NK-92 (cell line): ENCODE results near the gene PIK3R1.
"Not testable (repeated sequence)": the region's sequence is repeated elsewhere in the genome, so short reads cannot be mapped to it uniquely, and the experiment has no call there.

Source experiments
- DNase-seq: peaks from one replicate; lab custom pipeline; 2025; ENCODE audit not compliant: unreplicated experiment; lab: John Stamatoyannopoulos, UW

PIK3R1 gene

DNA sequence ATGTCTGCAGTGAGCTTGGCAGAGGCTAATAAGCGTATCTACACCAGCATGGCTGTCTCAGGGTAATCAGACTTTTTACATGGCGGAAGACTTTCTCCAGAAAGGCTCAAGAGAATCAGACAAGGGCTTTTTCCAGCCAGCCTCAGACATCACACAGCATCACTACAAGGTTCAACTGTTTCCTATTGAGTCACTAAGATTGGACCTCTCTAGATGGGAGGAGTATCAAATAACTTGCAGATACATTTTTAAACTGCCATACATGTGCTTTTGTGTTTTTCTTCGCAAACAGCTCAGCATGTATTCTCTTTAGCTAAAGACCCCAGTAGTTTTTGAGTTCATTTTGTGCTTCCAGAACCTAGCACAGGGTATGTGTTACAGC, 22.9 kb upstream of the PIK3R1 start:
- no peak for DNase-seq

GRCh38 chr5:68193481-68194036, 22.0 kb upstream of the PIK3R1 start:
- no peak for DNase-seq

DNA sequence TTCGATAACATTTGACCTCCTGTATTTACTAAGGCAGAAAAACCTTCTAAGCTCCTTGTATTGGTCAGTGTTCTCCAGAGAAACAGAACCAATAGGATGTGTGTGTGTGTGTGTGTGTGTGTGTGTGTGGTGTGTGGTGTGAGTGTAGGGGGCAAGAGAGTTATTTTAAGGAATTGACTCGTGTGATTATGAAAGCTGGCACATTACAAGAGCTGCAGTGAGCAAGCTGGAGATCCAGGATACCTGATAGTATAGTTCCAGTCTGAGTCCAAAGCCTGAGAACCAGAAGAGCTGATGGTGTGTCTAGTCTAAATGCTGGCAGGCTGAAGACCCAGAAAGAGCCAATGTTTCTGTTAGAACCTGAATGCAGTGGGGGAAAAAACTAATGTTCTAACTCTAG, 21.2 kb upstream of the PIK3R1 start:
- DNase-seq: no peak

DNA sequence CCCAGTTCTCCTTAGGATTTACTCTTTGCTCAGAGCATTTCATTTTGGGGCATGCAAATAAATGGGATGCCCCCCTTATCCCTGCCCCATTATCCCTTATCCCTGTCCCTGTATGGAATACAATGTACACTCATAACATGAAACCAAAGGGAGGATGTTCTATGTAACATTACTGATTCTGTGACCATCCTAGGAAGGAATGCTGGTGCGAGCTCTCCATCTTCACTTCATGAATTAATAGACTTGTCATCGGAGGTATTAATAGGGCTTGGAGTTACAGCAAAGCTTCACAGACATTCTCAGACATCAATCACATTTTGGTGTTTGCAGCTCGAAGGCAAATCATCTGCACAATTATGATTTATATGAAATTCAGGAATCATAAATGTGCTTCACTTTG, 20.4 kb upstream of the PIK3R1 start:
- DNase-seq: no peak

- no peak for DNase-seq
Measured at GRCh38 chr5:68196876-68197275, 18.7 kb upstream of the PIK3R1 start.

- DNase-seq: no peak
Measured at GRCh38 chr5:68200288-68200687, 15.3 kb upstream of the PIK3R1 start.

- DNase-seq: not testable (repeated sequence)
Measured at GRCh38 chr5:68210654-68211053, 4.9 kb upstream of the PIK3R1 start.

DNA sequence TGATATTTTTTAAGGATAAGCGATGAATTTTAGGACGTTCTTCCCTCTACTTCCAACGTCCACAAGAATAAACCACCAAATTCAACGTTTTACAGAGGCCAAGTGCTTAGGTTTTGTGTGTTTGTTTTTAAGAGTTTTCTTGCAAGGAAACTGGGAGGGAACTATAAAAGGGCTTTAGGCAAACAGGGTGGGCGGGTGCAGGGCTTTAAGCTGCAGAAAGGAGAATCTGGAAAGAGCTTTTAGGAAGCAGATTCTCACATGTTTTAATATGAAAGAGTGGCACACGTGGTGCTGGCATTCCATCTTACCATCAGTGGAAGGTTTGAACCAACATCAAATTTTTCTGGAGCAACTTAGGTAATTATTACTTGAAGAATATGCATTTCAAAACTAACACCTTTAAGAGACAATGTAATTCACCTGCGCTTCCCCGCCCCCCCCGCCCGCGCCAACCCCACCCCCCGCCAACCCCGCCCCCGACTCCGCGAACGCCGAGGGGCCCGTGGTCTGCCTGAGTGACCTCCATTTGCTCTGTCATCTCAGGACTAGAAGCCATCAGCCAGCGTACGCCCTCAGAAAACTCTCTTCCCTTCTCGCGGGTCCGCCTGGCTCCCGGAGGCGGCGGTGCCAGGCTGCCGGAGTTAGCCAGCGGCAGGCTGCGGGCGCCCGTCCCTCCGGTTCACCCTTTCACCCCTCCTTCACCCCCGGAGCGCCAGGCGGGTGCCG, 911 bp upstream of the PIK3R1 start:
- DNase-seq: no peak

GRCh38 chr5:68215898-68216244, 315 bp downstream of the PIK3R1 start:
- DNase-seq: no peak

- DNase-seq: no peak
Measured at GRCh38 chr5:68216245-68217046, 890 bp downstream of the PIK3R1 start.

DNA sequence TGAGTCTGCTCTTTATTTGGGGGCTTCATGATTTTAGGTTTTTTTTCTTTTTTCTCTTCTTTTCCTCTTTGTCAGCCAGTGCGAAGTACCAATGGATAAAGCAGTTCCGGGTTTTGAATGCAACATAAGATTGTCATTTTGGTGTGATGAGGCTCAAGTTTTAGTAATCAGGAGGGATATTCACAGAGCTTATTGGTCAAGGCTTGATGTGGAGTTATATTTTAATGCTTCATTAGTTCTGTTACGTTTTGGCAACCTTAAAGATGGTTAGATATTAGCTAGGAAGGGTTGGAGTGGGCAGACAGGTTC, 1.4 kb downstream of the PIK3R1 start:
- DNase-seq: no peak

DNA sequence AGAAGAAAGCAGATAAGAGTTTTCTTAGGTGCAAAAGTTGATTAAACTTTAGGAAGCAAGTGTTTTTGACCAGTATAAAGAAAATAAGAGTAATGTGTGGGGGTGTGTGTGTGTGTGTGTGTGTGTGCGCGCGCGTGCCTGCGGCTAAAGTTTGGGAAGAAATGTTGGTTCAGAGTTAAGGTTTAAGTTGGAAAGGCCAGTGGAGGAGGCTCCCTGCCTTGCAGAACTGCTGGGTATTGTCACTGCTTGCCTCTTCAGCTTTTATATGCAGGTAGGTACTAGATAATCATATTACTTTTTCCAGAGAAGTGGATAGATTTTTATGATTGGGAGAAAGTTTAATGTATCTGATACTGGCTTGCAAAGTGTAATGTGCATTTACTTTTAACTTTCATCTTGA, 2.0 kb downstream of the PIK3R1 start:
- no peak for DNase-seq

DNA sequence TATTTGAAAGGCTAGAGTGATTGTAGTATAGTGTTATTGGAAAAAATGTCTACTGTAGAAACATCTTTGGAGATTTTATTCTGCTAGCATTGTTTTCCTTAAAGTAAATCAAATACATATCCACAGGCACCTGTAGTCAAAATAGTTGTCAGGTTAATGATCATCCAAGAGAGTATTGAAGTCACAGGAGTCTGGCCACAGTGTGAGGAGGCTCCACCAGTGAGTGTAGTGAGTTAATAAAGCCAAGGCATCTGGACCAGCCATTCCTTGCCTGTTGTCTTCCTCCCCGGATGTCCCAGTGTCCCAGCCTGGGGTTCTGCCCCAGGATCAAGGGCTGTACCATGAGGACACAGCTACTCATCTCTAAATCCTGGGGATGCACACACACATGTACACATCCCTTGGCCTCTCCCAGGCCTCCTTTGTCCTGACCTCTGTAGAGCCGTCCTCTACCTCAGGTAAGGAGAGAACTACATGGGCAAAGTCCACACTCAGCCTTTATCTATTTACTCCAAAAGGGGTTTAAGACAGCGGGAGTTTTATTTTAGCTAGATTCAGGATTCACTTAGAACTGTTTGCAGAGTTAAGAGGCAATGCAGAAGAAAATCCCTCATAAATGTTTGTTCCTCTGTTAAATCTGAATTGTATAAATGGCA, 3.7 kb downstream of the PIK3R1 start:
- DNase-seq: no peak

- no peak for DNase-seq
Measured at GRCh38 chr5:68220260-68220659, 4.7 kb downstream of the PIK3R1 start.

- no peak for DNase-seq
Measured at GRCh38 chr5:68220914-68221313, 5.4 kb downstream of the PIK3R1 start.

DNA sequence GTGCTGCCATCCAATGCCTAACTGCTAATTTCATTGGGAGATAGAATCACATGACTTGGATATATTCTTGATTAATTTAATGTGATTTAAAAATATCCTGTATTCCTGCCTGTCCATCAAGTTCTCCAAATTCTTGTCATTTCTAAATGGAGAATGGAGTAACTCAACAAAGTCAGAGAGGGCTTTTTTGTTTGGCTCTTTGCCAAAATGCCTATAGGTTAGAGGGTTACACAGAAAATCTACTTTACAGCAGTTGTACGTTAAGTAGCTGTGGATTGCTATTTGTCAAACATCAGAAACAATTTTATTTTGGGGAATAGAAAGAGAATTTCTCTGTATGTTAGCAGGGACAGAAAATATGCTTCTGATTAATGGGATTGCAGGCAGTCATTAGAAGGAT, 5.9 kb downstream of the PIK3R1 start:
- DNase-seq: no peak

GRCh38 chr5:68222310-68222709, 6.8 kb downstream of the PIK3R1 start:
- no peak for DNase-seq

- DNase-seq: no peak
Measured at GRCh38 chr5:68222824-68223354, 7.3 kb downstream of the PIK3R1 start.

DNA sequence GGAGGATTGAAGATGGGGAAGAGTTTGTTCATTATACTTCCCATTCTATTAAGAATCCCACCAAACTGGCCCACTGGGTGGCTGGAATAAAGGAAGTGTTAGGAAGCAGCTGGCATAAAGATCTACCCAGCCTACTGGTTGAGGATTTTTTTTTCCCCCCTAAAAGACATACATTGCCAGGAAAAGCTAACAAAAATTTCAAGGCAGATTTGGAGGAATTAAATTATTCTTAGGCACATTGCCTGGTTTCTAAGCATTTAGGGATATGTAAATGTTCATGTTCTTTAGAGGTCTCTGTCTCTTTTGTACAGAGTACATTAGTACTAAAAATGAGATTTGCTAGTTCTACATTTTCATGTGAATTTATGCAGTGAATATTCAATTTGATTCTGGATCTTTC, 8.3 kb downstream of the PIK3R1 start:
- no peak for DNase-seq

GRCh38 chr5:68224509-68225187, 9.1 kb downstream of the PIK3R1 start:
- no peak for DNase-seq

- DNase-seq: no peak
Measured at GRCh38 chr5:68225188-68225910, 9.8 kb downstream of the PIK3R1 start.
